ENCODE data around the gene TWF2.

Gene TWF2

GRCh38 chr3:52237006-52237656 lies 1.8 kb downstream of the TWF2 start:
- DNase-seq: no peak

- DNase-seq: no peak
These were observed 2.5 kb downstream of the TWF2 start for GRCh38 chr3:52236424-52236886.

GRCh38 chr3:52234516-52235447 lies 4.2 kb downstream of the TWF2 start:
- DNase-seq: no peak

GRCh38 chr3:52233968-52234367 lies 5.0 kb downstream of the TWF2 start:
- no peak for DNase-seq

GRCh38 chr3:52233108-52233591 lies 5.8 kb downstream of the TWF2 start:
- DNase-seq: no peak

- DNase-seq: no peak
These were observed 6.5 kb downstream of the TWF2 start for GRCh38 chr3:52232279-52233107.

GRCh38 chr3:52231502-52232278 lies 7.3 kb downstream of the TWF2 start:
- peak; percentile 76 for DNase-seq

GRCh38 chr3:52230889-52231499 lies 8.0 kb downstream of the TWF2 start:
- DNase-seq: no peak

- no peak for DNase-seq
These were observed 8.5 kb downstream of the TWF2 start for GRCh38 chr3:52230461-52230860.

- no peak for DNase-seq
These were observed 9.3 kb downstream of the TWF2 start for GRCh38 chr3:52229656-52230055.

- no peak for DNase-seq
These were observed 10.1 kb downstream of the TWF2 start for GRCh38 chr3:52228751-52229291.

GRCh38 chr3:52228266-52228665 lies 10.7 kb downstream of the TWF2 start:
- DNase-seq: no peak

- no peak for DNase-seq
These were observed 11.2 kb downstream of the TWF2 start for GRCh38 chr3:52227766-52228165.

GRCh38 chr3:52227117-52227516 lies 11.8 kb downstream of the TWF2 start:
- DNase-seq: no peak

GRCh38 chr3:52226229-52226817 lies 12.6 kb downstream of the TWF2 start:
- DNase-seq: no peak

GRCh38 chr3:52225452-52226228 lies 13.3 kb downstream of the TWF2 start, which contains the start of gene TLR9:
TSS of gene TLR9 (minus strand) at chr3:52225645. CDS start at chr3:52225529, 116 bp downstream.
- DNase-seq: no peak

GRCh38 chr3:52223449-52224408 lies 15.2 kb downstream of the TWF2 start:
- no peak for DNase-seq

GRCh38 chr3:52222319-52223221 lies 16.4 kb downstream of the TWF2 start:
- DNase-seq: no peak

Measured in activated effector memory CD4-positive, alpha-beta T cell treated with Interleukin-2 at 50 U/mL for 16 hours (primary cell).